HepG2 (cell line): ENCODE measurements around the gene GLDN. TPM values are rescaled to one million over a fixed set of nuclear protein-coding genes. Genes with fewer than 3 reads are reported as not detected.

ENCODE experiments used
- AHDC1 ChIP-seq: sonication (generic); formaldehyde crosslinking; IDR thresholded peaks from 2 replicates; pipeline ENCODE4 v1.5.1; 2020; ENCODE audit warnings: mild to moderate bottlenecking, missing genetic modification reagents, borderline replicate concordance
- DNMT3B ChIP-seq: conservative IDR thresholded peaks from 2 replicates; pipeline ENCODE4 v1.6.1; 2016; ENCODE audit warnings: missing biosample characterization, control low read depth
- HHEX ChIP-seq: IDR thresholded peaks from 2 replicates; pipeline ENCODE4 v1.6.1; 2016; ENCODE audit warnings: control low read depth
- LRRFIP1 ChIP-seq: sonication (generic); formaldehyde crosslinking; conservative IDR thresholded peaks from 2 replicates; pipeline ENCODE4 v1.4.0; 2020; ENCODE audit warnings: missing genetic modification reagents
- MXD4 ChIP-seq: IDR thresholded peaks from 2 replicates; pipeline ENCODE4 v1.6.1; 2016; ENCODE audit warnings: mild to moderate bottlenecking, missing biosample characterization, missing genetic modification reagents
- NFKBIZ ChIP-seq: IDR thresholded peaks from 2 replicates; pipeline ENCODE4 v1.6.1; 2018; ENCODE audit warnings: missing genetic modification reagents, missing compliant biosample characterization
- NONO ChIP-seq, 2 experiments: fragments of 450-650 bp in 1 of 2; sonication (generic) in 1 of 2; formaldehyde crosslinking in 1 of 2; IDR thresholded peaks in 1 of 2; conservative IDR thresholded peaks in 1 of 2; 2 replicates each; pipeline versions ENCODE4 v1.6.1 to v1.8.0; 2017 to 2022; ENCODE audit warnings: mild to moderate bottlenecking in 1 of 2, missing genetic modification reagents in 1 of 2, moderate library complexity in 1 of 2
- NPAS2 ChIP-seq: sonication (generic); formaldehyde crosslinking; IDR thresholded peaks from 2 replicates; pipeline ENCODE4 v1.8.0; 2022; ENCODE audit warnings: mild to moderate bottlenecking, missing genetic modification reagents, borderline replicate concordance
- ZBTB21 ChIP-seq: sonication (generic); formaldehyde crosslinking; IDR thresholded peaks from 2 replicates; pipeline ENCODE4 v1.4.0; 2020; ENCODE audit warnings: missing genetic modification reagents
- ZC3H13 ChIP-seq: sonication (generic); formaldehyde crosslinking; IDR thresholded peaks from 2 replicates; pipeline ENCODE4 v1.8.1; 2023; ENCODE audit warnings: mild to moderate bottlenecking, missing genetic modification reagents, moderate library complexity
- ZMYM3 ChIP-seq: sonication (generic); formaldehyde crosslinking; IDR thresholded peaks from 2 replicates; pipeline ENCODE4 v1.5.1; 2020; ENCODE audit warnings: mild to moderate bottlenecking, missing genetic modification reagents
- ZNF317 ChIP-seq: sonication (generic); formaldehyde crosslinking; IDR thresholded peaks from 2 replicates; pipeline ENCODE4 v1.5.0; 2020; ENCODE audit warnings: mild to moderate bottlenecking, missing genetic modification reagents
- ZNF569 ChIP-seq: sonication (generic); formaldehyde crosslinking; IDR thresholded peaks from 2 replicates; pipeline ENCODE4 v1.5.0; 2020; ENCODE audit warnings: mild to moderate bottlenecking, missing genetic modification reagents, moderate library complexity, borderline replicate concordance
- ZNF737 ChIP-seq: sonication (generic); formaldehyde crosslinking; IDR thresholded peaks from 2 replicates; pipeline ENCODE4 v1.5.0; 2020; ENCODE audit warnings: missing genetic modification reagents, mild to moderate bottlenecking, borderline replicate concordance
- ZZZ3 ChIP-seq: sonication (generic); formaldehyde crosslinking; IDR thresholded peaks from 2 replicates; pipeline ENCODE4 v1.4.0; 2020; ENCODE audit warnings: missing genetic modification reagents, mild to moderate bottlenecking, borderline replicate concordance
- polyA plus RNA-seq, 8 experiments: library from polyadenylated mRNA; depleted of rRNA in 3 of 8; stranded (reverse) in 7 of 8; unstranded in 1 of 8; fragments of >200 nt; fragmentation: Illumina TruSeq in 4 of 8; extraction: Trizol in 4 of 8; gene quantifications; 2 replicates each; pipeline versions ENCODE4 v1.2.1 to v1.2.3, GENCODE V29; 2011 to 2016; ENCODE audit warnings: low read depth in 4 of 8, missing spikeins in 1 of 8, mixed read lengths in 1 of 8; ENCODE audit not compliant: insufficient read depth in 1 of 8
- total RNA-seq, 5 experiments: library from RNA; depleted of rRNA; stranded (reverse); fragments of >200 nt; fragmentation: Illumina TruSeq; extraction: Trizol; gene quantifications; 2 replicates each; pipeline ENCODE4 v1.2.3, GENCODE V29; 2016; ENCODE audit warnings: low read depth in 1 of 5

Gene GLDN
- total and polyA plus RNA-seq, 2 of the 13 experiments (the other 11 are each of a cell fraction or from before 2014, with no cell fraction given), result 0.86 to 1.0 TPM

- TF ChIP-seq NFKBIZ (no peak; the same call in 1 of the 2 replicates), DNMT3B (no peak), ZMYM3 (0 out of 2 replicates have a peak, but pooled peaks have one; percentile 34), MXD4 (no peak), NONO (IDR thresholded peaks at IDR 0.05) (no peak), NONO (CRISPR knock-in tag; conservative IDR thresholded peaks at IDR 0.05) (peak; percentile 14; the same call in 1 of the 2 replicates), ZZZ3 (CRISPR knock-in tag) (no peak), ZNF569 (CRISPR knock-in tag) (no peak), NPAS2 (CRISPR knock-in tag) (no peak), ZBTB21 (CRISPR knock-in tag) (no peak), ZNF317 (CRISPR knock-in tag) (no peak), ZC3H13 (CRISPR knock-in tag) (no peak), AHDC1 (CRISPR knock-in tag) (peak; percentile 49; the same call in 1 of the 2 replicates), HHEX (no peak), LRRFIP1 (CRISPR knock-in tag) (no peak), ZNF737 (CRISPR knock-in tag) (no peak)
Measured at GRCh38 chr15:51318382-51319150, 22.9 kb upstream of the GLDN start (continued).
